ENCODE measurements around the gene PAGE2.
"Not testable (repeated sequence)": the region's sequence is repeated elsewhere in the genome, so short reads cannot be mapped to it uniquely, and the experiment has no call there.

Gene PAGE2

DNA sequence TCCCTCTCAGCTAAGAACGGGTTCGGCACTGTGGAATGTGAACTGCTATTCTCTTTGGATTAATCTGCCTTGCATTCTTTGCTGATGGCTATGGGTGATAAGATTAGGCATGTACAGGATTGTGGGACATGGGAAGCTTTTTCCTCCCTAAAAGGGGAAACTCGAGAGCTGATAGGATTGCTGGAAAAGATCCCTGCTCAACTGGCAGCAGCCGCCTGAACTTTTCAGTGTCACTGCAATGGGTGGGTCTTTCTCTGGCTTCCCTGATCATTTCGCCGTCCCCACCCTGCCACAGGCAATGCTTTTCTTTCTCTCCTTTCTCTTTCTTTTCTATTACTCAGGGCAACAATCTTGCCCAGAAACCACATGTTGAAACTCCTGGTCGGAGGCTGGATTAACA is 20.5 kb downstream of the PAGE2 start:
- no peak for TF ChIP-seq CTCF (IDR thresholded peaks at IDR 0.05)
- no peak overlapping the region for H3K4me3 ChIP-seq
- H3K27ac ChIP-seq, result no peak overlapping the region
- no peak for DNase-seq (ENCODE audit: low spot score)

GRCh38 chrX:55111578-55112254 is 22.9 kb downstream of the PAGE2 start:
- no peak for DNase-seq (ENCODE audit: low spot score)
- no peak overlapping the region for H3K27ac ChIP-seq
- no peak overlapping the region for H3K4me3 ChIP-seq
- no peak for TF ChIP-seq CTCF (IDR thresholded peaks at IDR 0.05)

DNA sequence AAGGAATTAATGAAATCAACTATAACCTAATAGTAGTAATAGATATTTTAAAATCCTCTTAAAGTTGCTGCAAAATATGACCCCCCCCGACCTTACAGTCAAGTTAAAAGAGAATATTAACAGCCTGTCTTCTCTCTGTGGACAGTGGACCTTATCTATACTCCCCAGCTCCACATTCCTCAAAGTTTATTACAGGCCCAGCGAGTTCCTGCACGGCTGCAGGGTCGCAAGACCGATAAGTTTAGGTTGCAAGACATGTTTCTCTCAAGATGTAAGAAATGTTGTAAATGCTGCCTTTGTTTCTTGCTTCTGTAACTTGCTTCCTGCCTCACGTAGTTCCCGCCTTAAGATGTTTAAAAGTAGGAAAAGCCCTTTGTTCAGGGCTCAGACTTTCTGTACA is 27.8 kb downstream of the PAGE2 start:
- not testable (repeated sequence) for DNase-seq (ENCODE audit: low spot score); H3K27ac ChIP-seq; H3K4me3 ChIP-seq

DNA sequence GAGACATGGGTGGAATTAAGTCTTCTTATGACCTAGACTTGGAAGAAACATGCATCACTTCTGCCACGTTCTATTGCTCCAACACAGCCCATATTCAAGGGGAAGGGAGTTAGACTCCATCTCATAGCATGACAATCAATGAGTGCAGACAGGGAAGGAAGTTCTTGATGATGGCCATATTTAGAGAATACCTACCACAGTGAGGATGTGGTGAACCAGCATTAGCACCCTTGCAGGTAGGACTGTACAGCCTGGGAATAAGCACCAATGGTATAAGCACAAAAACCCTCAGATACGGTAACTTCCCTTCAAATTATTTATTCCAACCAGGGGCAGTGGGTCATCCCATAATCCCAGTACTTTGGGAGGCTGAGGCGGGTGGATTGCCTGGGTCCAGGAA is 29.8 kb downstream of the PAGE2 start:
- TF ChIP-seq CTCF (IDR thresholded peaks at IDR 0.05), result no peak
- no peak for DNase-seq (ENCODE audit: low spot score)
- Histone ChIP-seq H3K27ac (no peak overlapping the region), H3K4me3 (no peak overlapping the region)

DNA sequence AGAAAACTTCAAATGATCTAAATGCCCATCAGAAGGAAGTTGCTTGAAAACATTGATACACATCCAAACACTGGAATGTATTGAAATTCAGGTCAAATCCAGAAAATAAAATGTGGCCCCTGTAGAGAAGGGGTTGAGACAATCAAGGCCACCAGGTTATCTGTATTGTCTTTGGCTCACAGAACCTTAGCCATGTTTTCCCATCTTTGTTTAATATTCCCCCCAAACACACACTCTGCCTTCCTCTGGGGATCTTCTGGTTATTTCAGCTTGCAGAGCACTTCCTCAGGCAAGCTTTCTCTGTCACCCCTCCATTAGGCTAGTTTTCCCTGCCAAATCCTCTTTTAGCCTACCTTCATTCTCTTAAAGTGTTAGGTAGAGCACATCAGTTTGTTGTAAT is 30.5 kb downstream of the PAGE2 start:
- Histone ChIP-seq H3K4me3 (no peak overlapping the region), H3K27ac (no peak overlapping the region)
- TF ChIP-seq CTCF (IDR thresholded peaks at IDR 0.05), result no peak
- no peak for DNase-seq (ENCODE audit: low spot score)

DNA sequence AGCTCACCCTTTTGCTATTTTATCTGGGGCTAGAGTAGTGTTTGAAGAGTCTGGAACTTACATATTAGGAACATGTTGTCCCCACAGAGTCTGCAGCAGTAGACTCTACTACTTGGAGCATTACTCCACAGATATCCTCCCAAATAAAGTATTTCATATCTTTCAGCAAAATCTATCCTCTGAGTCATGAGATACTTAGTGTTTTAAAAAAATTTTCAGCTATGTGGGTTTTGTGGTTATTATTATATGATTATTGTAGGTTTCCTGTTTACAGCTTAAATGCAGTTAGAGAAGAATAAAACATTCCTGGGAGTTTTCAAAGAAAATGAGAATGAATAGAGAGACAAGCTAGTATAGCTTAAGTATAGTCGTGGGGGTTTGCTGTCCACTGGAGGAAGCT is 30.9 kb downstream of the PAGE2 start:
- Histone ChIP-seq H3K27ac (no peak overlapping the region), H3K4me3 (no peak overlapping the region)
- DNase-seq (ENCODE audit: low spot score), result no peak
- no peak for TF ChIP-seq CTCF (IDR thresholded peaks at IDR 0.05)

- no peak for DNase-seq (ENCODE audit: low spot score)
- Histone ChIP-seq H3K4me3 (no peak overlapping the region), H3K27ac (no peak overlapping the region)
- no peak for TF ChIP-seq CTCF (IDR thresholded peaks at IDR 0.05)
Observed at GRCh38 chrX:55120761-55121358, 32.0 kb downstream of the PAGE2 start.

Data from coronary artery (tissue), 2 donors.